GM18519 (cell line): ENCODE results near the gene CST5.
"Not testable (repeated sequence)": the region's sequence is repeated elsewhere in the genome, so short reads cannot be mapped to it uniquely, and the experiment has no call there.

Source experiments
- ATAC-seq: cut with Tn5 transposase; IDR thresholded peaks from one replicate; pipeline ENCODE4 v1.9.1; 2021; ENCODE audit warnings: mild to moderate bottlenecking, moderate library complexity; ENCODE audit not compliant: unreplicated experiment, low FRiP score

Gene CST5, protein sequence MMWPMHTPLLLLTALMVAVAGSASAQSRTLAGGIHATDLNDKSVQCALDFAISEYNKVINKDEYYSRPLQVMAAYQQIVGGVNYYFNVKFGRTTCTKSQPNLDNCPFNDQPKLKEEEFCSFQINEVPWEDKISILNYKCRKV

DNA sequence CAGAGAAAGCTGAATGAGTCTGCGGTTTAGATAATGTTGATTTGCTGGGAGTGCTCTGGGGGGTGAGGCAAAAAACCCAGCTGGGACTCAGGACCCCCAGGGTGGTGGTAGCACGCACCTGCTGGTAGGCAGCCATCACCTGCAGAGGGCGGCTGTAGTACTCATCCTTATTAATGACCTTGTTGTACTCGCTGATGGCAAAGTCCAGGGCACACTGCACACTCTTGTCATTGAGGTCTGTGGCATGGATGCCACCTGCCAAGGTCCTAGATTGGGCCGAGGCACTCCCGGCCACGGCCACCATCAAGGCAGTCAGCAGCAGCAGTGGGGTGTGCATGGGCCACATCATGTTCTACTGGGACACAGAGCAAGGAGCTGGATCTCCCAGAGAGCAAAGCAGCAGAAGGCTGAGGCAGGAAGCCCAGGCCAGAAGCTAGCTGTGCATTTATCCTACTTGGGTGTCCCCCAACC is at the start of gene CST5:
Gene CST5, minus strand, starts transcription at position 421 of the 471 bp plus-strand sequence. Its CDS starts 72 bp downstream, at position 349.
- no peak for ATAC-seq

DNA sequence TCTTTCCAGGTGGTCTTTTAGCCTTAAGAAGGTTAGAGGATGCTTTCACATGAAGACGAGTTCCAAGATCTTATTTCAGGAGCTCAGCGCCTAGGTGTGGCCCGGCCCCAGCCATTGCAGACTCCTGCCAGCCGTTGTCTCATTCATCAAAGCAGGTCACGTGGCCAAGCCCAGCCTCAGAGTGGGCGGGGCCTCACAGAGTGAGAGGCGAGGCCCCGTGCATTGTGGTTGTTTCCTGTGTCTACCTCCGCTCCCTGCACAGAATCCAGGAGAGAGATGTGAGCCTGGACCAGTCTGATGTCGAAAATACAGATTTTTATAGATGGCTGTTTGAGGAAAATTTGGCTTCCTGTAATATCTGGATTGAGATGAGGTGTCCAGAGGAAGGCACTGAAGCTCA is 49.2 kb upstream of the CST5 start:
- no peak for ATAC-seq

DNA sequence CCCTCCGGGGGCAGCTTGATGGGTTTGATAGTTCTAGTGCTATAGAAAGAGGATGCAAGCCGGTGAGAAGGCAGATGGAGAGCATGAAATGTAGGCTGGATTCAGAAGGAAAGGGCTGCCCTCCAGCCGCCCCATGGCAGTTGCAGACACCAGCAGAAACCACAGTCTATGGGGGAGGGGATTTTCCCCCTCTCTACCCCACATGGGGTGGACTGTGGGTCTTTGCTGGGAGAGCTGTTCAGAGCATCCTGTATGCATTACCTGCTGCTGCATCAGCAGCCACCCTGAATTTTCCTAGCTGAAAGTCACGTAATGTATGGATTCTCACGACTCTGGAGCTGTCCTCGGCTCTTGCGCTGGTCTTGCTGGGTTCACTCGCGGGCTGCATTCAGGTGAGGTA is 48.8 kb upstream of the CST5 start:
- ATAC-seq, result no peak

DNA sequence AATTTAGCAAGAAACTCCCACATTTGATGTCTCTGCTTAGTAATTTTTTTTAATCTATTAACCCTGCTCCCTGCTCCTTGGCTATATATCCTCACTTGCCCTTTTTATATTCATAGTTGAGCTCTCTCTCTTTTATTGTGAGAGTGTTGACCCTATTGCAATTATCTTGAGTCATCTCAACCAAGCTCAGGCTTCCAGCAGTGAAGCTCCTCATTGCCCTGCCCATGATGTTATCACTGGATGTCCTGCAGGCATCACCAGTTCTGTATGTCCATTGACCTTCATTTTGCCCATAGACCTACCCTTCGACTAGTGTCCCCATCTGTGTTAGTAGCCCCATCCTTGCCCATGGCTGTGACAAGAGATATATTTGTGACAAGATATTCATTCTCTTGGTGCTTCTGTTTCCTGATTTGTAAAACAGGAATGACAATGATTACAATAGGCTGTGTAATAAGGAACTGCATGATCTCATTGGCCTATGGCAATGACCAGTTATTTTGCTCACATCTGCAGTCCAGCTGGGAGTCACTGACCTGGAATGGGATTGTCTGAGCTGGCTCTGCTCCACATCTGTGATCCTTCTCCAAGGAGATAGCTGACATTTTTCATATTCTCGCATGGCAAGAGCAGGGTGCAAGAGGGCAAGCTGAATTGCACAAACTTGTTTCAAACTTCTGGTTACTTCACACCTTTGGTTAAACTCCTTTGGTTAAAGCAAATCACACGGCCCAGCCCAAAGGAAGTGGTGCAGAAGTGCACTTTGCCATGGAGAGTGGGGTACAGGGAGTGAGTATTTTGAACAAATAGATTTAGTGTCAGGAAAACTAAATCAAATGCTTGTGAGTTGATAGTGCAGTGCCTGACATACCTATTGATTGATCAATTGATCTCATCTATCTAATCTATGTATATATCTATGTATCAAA is 47.7 kb upstream of the CST5 start:
- ATAC-seq, result no peak

DNA sequence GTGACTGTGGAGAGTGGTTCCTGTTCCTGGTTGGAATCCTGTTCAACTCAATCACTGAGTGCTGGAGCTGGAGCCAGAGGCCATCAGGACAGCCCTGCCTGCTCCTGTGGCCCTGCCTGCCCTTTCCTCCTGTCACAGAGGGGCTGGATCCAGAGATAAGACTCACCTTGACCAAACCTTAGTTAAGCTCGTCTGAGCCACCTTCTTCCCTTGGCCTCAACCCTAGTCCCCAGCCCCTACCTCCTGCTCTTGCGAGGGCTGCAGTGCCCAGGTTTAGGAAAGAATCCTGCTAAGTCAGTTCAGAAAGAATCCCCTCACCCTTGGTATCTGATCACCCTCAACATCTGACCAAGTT is 47.0 kb upstream of the CST5 start:
- no peak for ATAC-seq

DNA sequence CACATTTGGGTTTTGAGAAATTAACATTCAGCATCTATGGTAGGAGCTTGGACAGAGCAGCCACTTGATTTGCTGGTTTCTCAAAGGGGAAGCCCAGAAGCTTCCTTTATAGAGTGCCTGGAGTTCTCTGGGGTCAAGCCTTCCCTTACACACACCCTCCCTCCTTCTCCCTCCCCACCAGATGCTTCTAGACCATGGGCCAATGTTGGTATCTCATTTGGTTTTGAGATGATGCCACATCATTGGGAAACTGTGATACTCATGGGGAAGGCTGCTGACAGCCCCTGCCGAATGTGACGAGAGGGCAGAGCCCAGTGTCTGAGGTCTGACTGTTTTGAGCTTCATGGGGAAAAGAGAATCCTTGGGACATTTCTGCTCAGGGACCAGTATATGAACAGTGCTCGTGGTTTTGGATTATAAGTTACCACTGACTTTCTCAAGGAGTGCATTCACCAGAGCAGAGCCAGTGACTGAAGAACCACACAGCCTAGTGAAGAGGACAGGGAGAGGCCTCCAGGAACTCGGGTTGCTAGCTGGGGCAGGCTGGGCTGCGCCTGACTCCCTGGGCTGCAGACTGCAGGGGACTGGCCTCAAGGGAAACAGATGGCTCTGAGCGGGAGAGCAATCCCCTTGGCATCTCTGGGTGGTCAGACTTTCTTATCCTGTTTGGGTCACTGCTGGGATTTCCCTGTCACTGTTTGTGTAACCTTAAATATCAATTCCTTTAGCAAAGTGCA is 46.4 kb upstream of the CST5 start:
- no peak for ATAC-seq

DNA sequence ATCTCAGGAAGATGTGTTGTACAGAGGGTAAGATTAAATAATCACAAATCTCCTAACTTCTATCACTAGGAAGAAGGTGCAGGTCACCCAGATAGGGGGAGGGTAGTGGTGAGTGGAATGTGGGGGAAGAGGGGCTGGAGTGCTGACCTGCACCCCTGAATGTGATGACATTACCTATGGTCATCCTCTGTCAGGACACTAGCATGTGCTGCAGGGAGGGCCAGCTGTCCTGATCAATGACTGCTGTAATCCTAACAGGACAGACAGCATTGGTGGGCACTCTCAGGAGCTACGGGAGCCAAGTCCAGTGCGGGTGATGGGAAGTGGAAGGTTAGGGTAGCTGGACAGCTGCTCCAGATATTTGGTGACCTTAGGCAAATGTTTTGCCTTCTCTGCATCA is 45.2 kb upstream of the CST5 start:
- ATAC-seq, result no peak

DNA sequence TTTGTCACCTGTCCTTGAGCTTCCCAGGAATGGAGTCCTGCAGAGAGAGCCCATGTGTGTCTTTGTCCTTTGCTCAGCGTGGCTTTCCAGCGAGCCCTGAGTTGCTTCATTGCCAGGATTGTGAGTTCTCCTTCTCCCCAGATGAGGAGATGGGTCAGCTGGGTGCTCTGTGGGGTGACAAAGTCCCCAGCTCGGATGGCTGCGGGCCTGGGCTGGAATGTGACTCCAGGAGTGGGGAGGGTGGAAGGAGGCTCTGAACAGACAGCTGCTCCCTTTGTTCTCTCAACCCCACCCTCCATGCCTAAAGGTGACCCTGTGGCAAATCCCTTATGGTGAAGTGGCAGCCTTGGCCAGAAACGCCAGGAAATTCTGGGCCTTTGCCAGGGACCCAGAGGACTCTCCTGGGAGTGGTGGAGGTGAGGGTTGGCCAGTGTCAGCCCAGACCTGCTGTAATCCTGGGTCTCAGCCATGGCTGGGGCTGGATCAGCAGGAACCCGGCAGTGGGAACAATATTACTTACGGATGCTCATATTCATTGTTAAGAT is 44.4 kb upstream of the CST5 start:
- ATAC-seq, result no peak

DNA sequence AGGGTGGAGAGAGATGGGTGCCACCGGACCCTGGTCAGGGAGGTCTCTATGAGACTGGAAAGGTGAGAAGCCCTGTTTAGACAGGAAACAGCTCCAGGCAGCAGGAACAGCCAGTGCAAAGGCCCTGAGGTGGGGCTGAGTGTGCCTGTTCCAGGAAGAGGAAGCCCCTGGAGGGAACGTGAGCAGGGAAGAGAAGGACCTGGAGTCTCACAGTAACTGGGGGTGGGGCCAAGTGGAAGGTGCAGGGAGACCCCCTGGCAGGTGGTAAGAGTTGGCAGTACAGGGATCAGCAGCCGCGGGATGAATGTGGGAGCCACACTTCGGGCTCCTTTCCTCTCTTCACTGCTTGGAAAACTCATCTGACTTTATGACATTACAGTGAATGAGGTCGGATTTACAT is 43.8 kb upstream of the CST5 start:
- ATAC-seq, result no peak

DNA sequence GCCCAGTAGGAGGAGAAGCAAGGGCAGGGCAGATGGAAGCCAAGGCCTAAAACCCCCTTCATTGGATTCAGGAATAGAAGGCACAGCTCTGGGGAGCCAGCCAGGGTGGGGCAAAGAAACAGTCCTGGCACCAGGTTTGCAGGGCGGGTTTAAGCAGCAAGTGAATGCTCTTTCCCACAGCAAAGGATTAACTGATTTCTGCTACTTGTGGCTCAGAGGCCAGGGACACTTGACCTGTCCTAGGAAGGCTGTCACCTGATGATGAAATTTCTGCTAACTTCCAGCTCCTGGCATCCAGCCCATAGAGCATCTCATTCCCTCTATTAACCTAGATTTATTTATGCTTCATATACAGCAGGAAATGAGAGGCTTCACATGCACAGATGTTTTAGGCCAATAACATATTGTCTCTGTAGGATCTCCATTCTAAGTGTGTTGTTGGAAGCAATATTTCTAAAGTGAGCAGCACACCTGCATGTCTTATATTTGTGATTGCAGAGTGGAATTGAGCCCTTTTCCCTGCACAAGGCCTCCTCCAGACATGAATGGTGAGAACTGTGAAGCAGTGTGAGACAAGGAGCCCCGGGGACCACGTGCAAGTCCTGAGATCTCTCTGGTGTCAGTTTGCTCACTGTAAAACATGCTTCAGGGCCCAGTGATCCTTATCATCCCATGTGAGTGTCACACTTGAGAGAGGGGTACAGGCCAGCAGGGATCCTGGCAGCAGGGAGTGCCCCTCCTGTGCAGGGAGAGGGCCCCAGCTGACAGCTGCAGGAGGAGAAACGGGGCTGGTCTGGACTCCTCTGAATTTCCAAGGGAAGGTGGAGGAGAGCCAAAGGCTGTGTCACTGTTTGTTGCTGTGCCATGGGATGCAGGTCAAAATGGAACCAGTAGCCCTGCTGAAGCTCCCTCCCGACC is 41.1 kb upstream of the CST5 start:
- no peak for ATAC-seq

DNA sequence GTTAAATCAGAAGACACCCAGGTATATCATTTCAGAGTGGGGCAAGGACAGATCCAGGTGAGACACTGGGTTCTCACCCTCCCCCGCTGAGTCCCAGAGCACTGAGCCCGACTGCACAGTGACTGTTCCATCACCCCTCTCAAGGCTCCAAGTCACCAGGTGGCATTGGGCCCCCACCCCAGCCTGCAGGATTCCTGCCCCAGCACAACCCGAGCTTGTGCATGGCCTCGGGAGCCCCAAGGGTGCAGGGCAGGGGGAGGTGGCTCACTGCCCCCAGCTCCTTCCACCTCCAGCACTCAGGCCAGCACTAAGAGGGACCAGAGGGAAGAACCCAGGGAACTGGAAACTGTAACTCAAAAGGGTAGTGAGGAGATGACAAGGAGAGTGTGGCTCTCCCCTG is 39.3 kb upstream of the CST5 start:
- ATAC-seq, result no peak

DNA sequence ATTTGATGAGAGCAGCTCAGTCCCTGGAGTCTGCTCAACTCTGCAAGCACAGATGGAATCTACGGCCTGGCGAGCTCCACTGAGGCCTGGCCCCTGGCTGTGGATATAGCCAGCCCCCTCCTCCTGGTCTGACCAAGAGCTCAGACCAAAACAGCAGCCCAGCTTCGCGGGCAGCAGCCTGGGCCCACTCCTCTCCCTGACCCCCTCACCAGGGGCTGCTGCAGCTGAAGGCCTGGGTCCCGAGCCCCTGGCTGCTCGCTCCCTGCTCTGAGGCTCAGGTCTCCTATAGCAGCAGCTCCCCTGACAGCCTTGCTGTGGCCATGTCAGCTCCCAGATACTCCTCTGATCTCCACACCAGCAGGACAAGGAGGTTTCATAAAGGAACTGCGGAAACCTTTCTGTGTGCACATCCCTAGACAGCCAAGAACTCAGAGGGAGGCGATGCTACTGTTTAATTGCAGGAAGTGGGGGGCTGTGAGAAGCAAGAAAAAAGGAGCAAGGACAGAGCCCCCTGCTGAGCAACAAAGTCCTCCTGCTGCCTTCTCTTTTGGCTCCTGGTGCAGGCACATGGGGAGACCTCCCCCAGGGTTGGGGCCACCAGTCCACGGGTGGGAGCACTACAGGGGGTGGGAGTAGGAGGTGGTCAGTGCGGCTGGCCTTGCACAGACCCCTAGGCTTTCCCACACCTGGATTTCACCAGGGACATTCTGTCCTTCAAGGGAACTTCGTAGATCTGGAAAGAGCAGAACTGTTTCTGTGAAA is 38.7 kb upstream of the CST5 start:
- no peak for ATAC-seq

DNA sequence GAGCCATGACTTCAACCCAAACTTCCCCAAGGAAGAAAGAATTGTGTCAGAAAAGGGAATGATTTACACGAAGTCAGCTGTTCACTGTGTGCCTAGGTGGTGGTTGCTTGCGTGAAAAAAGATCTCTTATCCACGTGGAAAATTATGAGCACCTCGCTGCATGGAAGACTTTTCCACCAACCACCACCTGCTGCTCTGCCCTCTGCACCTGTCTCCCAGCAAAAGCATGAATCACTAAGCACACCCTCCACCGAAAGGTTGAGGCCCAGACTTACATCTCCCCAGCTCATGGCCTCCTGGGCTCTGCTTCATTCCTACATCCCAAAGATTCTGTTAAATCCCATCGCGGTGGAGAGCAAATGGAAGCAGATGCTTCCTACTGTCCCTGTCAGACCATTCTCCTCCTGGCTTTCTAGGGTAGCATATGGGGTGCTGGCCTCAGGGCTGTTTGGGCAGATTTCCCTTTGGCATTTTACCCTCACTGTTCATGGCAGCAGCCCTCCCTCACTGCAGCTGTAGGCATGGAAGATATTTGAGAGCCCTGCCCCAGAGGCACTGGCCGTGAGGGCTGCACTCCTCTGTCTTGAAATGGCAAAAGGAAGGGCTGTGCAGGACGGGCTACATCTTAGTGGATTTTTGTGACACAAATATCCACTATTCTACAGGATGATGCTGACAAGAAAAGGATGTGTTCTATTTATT is 37.6 kb upstream of the CST5 start:
- ATAC-seq, result no peak

DNA sequence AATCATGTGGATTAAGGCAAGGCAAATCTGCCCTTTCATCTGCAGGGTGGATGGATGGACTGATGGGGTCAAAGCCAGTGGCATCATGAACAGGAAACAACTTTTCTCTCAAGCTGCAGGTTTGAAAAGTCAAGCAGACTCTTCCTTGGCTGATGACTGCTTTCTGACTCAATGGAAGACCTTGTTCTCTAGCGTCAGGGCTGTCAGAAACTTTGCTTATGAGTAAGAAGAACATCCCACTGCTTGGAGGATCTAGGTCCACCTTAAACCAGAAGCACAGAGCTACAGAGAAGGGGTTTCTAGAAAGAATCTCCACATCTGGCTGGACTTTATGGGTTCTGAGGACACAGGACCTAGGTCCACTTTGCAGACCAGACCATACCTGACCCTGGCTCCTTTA is 36.3 kb upstream of the CST5 start:
- no peak for ATAC-seq

DNA sequence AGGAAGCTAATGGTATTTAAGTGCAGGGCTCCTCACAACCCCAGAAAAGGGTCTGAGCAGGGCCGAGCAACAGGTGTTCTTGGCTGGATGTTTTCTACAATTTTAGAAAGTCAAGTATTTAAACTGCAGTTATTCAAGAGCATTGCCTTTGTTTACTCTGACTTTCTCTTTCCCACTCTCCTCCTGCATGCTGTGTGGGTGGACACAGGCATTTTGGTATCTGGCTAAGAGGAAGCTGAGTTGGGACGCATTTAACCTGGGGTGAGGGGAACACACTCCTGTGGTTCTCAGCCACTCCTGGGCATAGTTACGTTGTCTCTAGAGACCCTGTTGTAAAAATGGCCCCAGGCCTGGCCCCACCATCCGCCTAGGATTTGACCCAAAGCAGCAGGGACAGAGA is 34.9 kb upstream of the CST5 start:
- ATAC-seq, result not testable (repeated sequence)

DNA sequence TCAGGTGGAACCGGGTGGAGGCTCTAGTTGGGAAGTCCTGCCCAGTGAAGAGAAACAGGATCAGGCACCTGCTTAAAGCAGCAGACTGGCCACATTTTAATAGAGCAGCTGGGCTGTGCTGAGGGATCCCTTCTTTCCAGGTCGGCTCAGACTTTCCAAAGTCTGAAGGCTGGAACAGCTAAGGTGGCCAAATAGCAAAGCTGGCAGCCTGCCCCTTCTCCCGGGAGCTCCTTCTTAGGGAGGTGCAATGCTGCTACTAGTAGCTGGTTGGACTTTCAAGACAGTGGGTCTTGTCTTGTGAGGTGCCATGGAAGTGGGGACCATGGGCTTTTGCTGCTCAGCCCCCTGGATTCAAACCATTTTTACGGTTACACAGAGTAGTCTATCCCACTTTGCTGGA is 30.7 kb upstream of the CST5 start:
- ATAC-seq, result no peak

DNA sequence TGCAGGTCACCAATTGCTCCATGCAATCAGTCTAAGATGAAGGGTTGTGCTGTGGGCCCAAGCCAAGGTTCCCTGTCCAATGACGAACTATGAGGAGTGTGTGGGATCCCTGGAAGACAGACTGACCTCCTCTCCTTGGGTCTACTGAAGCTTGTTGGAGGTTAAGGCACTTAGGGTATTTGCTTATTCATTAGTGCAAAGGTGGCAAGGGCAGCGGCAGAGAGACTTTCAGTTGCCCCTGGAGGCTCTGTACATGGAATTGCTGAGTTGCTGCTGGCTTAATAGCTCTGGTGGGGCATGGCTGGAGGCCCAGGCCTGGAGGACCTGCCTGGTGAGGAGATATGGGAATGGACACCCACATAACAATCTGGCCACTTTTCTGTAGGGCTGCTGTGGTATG is 29.8 kb upstream of the CST5 start:
- no peak for ATAC-seq

DNA sequence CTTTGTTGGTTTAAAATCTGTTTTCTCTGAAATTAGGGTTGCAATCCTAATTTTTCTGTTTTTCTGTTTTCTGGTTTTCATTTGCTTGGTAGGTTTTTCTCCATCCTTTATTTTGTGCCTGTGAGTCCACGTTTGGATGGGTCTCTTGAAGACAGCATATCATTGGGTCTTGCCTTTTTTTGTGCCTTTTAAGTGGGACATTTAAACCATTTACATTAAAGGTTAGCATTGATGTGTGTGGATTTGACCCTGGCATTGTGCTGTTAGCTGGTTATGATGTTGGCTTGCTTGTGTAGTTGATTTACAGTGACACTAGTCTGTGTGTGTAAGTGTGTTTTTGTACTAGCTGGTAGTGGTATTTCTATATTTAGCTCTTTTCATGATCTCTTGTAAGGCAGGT is 28.0 kb upstream of the CST5 start:
- ATAC-seq, result no peak

DNA sequence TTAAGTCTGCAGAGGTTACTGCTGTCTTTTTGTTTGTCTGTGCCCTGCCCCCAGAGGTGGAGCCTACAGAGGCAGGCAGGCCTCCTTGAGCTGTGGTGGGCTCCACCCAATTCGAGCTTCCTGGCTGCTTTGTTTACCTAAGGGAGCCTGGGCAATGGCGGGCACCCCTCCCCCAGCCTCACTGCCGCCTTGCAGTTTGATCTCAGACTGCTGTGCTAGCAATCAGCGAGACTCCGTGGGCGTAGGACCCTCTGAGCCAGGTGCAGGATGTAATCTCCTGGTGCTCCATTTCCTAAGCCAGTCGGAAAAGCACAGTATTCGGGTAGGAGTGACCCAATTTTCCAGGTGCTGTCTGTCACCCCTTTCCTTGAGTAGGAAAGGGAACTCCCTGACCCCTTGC is 22.8 kb upstream of the CST5 start:
- not testable (repeated sequence) for ATAC-seq
